ENCODE measurements around the gene CYFIP2. TPM values are rescaled to one million over a fixed set of nuclear protein-coding genes. Genes with fewer than 3 reads are reported as not detected.

Gene CYFIP2
- total RNA-seq, 1 experiment from 2014 or later: 14.3 TPM

GRCh38 chr5:157270771-157271170, 4.8 kb downstream of the CYFIP2 start:
- no peak for DNase-seq
- Mint-ChIP-seq H3K9me3 (ENCODE audit: unreplicated experiment) (no peaks in the 10 kb centered on the region), H3K4me3 (ENCODE audit: unreplicated experiment) (no peak overlapping the region), H3K27ac (ENCODE audit: unreplicated experiment) (no peak overlapping the region), H3K4me1 (ENCODE audit: low read depth, unreplicated experiment) (no peaks in the 10 kb centered on the region), H3K27me3 (ENCODE audit: insufficient read depth, unreplicated experiment) (no peaks in the 10 kb centered on the region), H3K36me3 (ENCODE audit: insufficient read depth, unreplicated experiment) (no peaks in the 10 kb centered on the region)
- Histone ChIP-seq H3K9me3 (no peaks in the 10 kb centered on the region), H3K36me3 (ENCODE audit: control insufficient read depth, insufficient read depth, low read length) (no peaks in the 10 kb centered on the region), H3K4me1 (no peaks in the 10 kb centered on the region), H3K4me3 (ENCODE audit: low read depth, low read length) (no peak overlapping the region), H3K27me3 (replicated peaks; ENCODE audit: control insufficient read depth, insufficient read depth, low read length) (no peaks in the 10 kb centered on the region; the same call in 1 of the 2 replicates)
- intact Hi-C loops (cut with micrococcal nuclease; ENCODE audit: unreplicated experiment): no loop called here
- CTCF ChIA-PET: no interaction called here
- no TSS peak for BruUV-seq (replicated peaks)
- POLR2A ChIA-PET: no interaction called here
- TF ChIP-seq CTCF (IDR thresholded peaks at IDR 0.05; ENCODE audit: insufficient read depth in 1 of 2, low read depth in 1 of 2, low read length in 1 of 2, severe bottlenecking in 1 of 2, unreplicated experiment in 1 of 2): no peak

GRCh38 chr5:157271740-157272271, 5.9 kb downstream of the CYFIP2 start:
- H3K9me3 ChIP-seq: no peaks in the 10 kb centered on the region
- H3K27ac Mint-ChIP-seq (ENCODE audit: unreplicated experiment): no peak overlapping the region
- CTCF ChIA-PET: no interaction called here

GRCh38 chr5:157273131-157273556, 7.2 kb downstream of the CYFIP2 start:
- Histone ChIP-seq H3K4me1 (no peaks in the 10 kb centered on the region), H3K36me3 (ENCODE audit: control insufficient read depth, insufficient read depth, low read length) (no peaks in the 10 kb centered on the region), H3K27me3 (replicated peaks; ENCODE audit: control insufficient read depth, insufficient read depth, low read length) (no peaks in the 10 kb centered on the region), H3K4me3 (ENCODE audit: low read depth, low read length) (no peak overlapping the region), H3K9me3 (no peaks in the 10 kb centered on the region)
- no peak overlapping the region for H3K27ac Mint-ChIP-seq (ENCODE audit: unreplicated experiment)
- no peaks in the 10 kb centered on the region for H3K27me3 Mint-ChIP-seq (ENCODE audit: insufficient read depth, unreplicated experiment)
- H3K9me3 Mint-ChIP-seq (ENCODE audit: unreplicated experiment): no peaks in the 10 kb centered on the region
- H3K4me3 Mint-ChIP-seq (ENCODE audit: unreplicated experiment): no peak overlapping the region
- H3K36me3 Mint-ChIP-seq (ENCODE audit: insufficient read depth, unreplicated experiment): no peaks in the 10 kb centered on the region
- TF ChIP-seq CTCF (IDR thresholded peaks at IDR 0.05; ENCODE audit: insufficient read depth in 1 of 2, low read depth in 1 of 2, low read length in 1 of 2, severe bottlenecking in 1 of 2, unreplicated experiment in 1 of 2): no peak
- no TSS peak for BruUV-seq (replicated peaks)
- POLR2A ChIA-PET: interaction anchor here (0.5 kb wide), 1 partner anchor 378 kb away, joined by 4 read pairs; no protein-coding TSS in a partner anchor
- intact Hi-C loops (cut with micrococcal nuclease; ENCODE audit: unreplicated experiment): no loop called here
- no peak for DNase-seq
- no peaks in the 10 kb centered on the region for H3K4me1 Mint-ChIP-seq (ENCODE audit: low read depth, unreplicated experiment)
- CTCF ChIA-PET: no interaction called here

More at GRCh38 chr5:157271740-157272271, 5.9 kb downstream of the CYFIP2 start:
- Histone ChIP-seq H3K4me3 (ENCODE audit: low read depth, low read length) (no peak overlapping the region), H3K4me1 (no peaks in the 10 kb centered on the region), H3K27me3 (replicated peaks; ENCODE audit: control insufficient read depth, insufficient read depth, low read length) (no peaks in the 10 kb centered on the region; the same call in 1 of the 2 replicates), H3K36me3 (ENCODE audit: control insufficient read depth, insufficient read depth, low read length) (no peaks in the 10 kb centered on the region)
- POLR2A ChIA-PET: no interaction called here
- Mint-ChIP-seq H3K4me3 (ENCODE audit: unreplicated experiment) (no peak overlapping the region), H3K27me3 (ENCODE audit: insufficient read depth, unreplicated experiment) (no peaks in the 10 kb centered on the region), H3K4me1 (ENCODE audit: low read depth, unreplicated experiment) (no peaks in the 10 kb centered on the region), H3K9me3 (ENCODE audit: unreplicated experiment) (no peaks in the 10 kb centered on the region), H3K36me3 (ENCODE audit: insufficient read depth, unreplicated experiment) (no peaks in the 10 kb centered on the region)
- no peak for DNase-seq
- TF ChIP-seq CTCF (IDR thresholded peaks at IDR 0.05; ENCODE audit: insufficient read depth in 1 of 2, low read depth in 1 of 2, low read length in 1 of 2, severe bottlenecking in 1 of 2, unreplicated experiment in 1 of 2): no peak
- intact Hi-C loops (cut with micrococcal nuclease; ENCODE audit: unreplicated experiment): no loop called here
- no TSS peak for BruUV-seq (replicated peaks)

Measured in Caco-2 (cell line).